ENCODE measurements around the gene GPR37. TPM values are rescaled to one million over a fixed set of nuclear protein-coding genes. Genes with fewer than 3 reads are reported as not detected.

Gene GPR37
- total and polyA plus RNA-seq, 2 donors (not counting 3 experiments of a cell fraction or from before 2014, with no cell fraction given): 0.92 to 2.1 TPM

DNA sequence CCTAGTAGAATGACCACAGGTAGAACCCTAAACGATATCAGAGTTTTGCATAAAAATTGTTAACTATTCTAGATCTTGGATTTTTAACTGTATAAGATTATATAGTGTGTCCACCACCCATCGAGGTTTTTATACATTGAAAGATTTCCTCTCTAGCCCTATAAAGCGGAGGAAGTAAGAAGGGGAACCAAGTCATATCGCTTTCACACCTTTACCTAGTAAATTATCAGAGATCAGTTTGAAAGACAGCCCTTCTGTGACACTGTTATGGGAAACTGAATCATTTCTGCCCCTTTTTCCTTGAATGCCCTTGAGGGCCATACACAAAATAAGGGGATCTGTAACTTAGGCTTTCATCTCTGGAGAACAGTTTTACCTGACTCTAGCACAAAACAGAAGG, 8.3 kb upstream of the GPR37 start:
- Histone ChIP-seq H3K27me3 (ENCODE audit: control insufficient read depth in 2 of 2, insufficient read depth in 2 of 2, low read length in 2 of 2) (peaks cover 0 to 1% of the 10 kb centered on the region in 2 experiments), H3K9me3 (replicated peaks; ENCODE audit: control insufficient read depth, insufficient read depth, low read length) (no peaks in the 10 kb centered on the region), H3K4me1 (ENCODE audit: control insufficient read depth, extremely low read depth, insufficient read depth, low read length) (peaks cover 6% of the 10 kb centered on the region), H3K79me2 (ENCODE audit: control insufficient read depth, insufficient read depth, low read length) (no peaks in the 10 kb centered on the region), H3K36me3 (ENCODE audit: control insufficient read depth in 2 of 2, extremely low read depth in 1 of 2, insufficient read depth in 2 of 2, low read length in 2 of 2) (no peaks in the 10 kb centered on the region), H3K27ac (ENCODE audit: insufficient read depth, low read depth, low read length) (no peak overlapping the region), H2AFZ (ENCODE audit: low read depth, low read length) (no peak overlapping the region), H3K9ac (replicated peaks; ENCODE audit: extremely low read depth, insufficient read depth, low read length) (no peak overlapping the region), H3K9me1 (replicated peaks; ENCODE audit: control insufficient read depth, extremely low read depth, insufficient read depth, low read length) (no peaks in the 10 kb centered on the region), H3K4me3 (replicated peaks in 1 of 3; ENCODE audit: insufficient read depth in 1 of 3, low read depth in 1 of 3, low read length in 3 of 3) (no peak overlapping the region), H3K4me2 (ENCODE audit: insufficient read depth, low read length) (no peak overlapping the region), H4K20me1 (replicated peaks; ENCODE audit: control insufficient read depth, extremely low read depth, insufficient read depth, low read length) (no peaks in the 10 kb centered on the region)
- ChIA-PET POLR2A (no interaction called here), CTCF (interaction anchor here (0.7 to 1.0 kb wide), 2 partner anchors 11 to 673 kb away, joined by 3 to 5 read pairs; no protein-coding TSS in a partner anchor)
- TF ChIP-seq POLR2AphosphoS5 (IDR thresholded peaks at IDR 0.05; ENCODE audit: insufficient read depth, low read depth, low read length): no peak
- no peak for TF ChIP-seq GATA2 (IDR thresholded peaks at IDR 0.05; ENCODE audit: insufficient read depth, insufficient read length, low read depth, low read length)
- TF ChIP-seq POLR2A (IDR thresholded peaks at IDR 0.05; ENCODE audit: low read depth, low read length): no peak
- no peak for TF ChIP-seq JUN (IDR thresholded peaks at IDR 0.05; ENCODE audit: borderline replicate concordance, insufficient read depth, insufficient read length, low read depth)
- TF ChIP-seq MYC (IDR thresholded peaks at IDR 0.05; ENCODE audit: low read depth, low read length): no peak
- TF ChIP-seq, protein P1, sequence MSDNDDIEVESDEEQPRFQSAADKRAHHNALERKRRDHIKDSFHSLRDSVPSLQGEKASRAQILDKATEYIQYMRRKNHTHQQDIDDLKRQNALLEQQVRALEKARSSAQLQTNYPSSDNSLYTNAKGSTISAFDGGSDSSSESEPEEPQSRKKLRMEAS (IDR thresholded peaks at IDR 0.05; ENCODE audit: insufficient read depth, insufficient read length): no peak
- TF ChIP-seq FOS (IDR thresholded peaks at IDR 0.05; ENCODE audit: borderline replicate concordance, insufficient read depth, low read length): no peak
- TF ChIP-seq, protein P2, sequence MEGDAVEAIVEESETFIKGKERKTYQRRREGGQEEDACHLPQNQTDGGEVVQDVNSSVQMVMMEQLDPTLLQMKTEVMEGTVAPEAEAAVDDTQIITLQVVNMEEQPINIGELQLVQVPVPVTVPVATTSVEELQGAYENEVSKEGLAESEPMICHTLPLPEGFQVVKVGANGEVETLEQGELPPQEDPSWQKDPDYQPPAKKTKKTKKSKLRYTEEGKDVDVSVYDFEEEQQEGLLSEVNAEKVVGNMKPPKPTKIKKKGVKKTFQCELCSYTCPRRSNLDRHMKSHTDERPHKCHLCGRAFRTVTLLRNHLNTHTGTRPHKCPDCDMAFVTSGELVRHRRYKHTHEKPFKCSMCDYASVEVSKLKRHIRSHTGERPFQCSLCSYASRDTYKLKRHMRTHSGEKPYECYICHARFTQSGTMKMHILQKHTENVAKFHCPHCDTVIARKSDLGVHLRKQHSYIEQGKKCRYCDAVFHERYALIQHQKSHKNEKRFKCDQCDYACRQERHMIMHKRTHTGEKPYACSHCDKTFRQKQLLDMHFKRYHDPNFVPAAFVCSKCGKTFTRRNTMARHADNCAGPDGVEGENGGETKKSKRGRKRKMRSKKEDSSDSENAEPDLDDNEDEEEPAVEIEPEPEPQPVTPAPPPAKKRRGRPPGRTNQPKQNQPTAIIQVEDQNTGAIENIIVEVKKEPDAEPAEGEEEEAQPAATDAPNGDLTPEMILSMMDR (IDR thresholded peaks at IDR 0.05; ENCODE audit: extremely low read depth in 1 of 2, insufficient read depth in 1 of 2, low read depth in 1 of 2, low read length in 2 of 2): no peak
- FAIRE-seq (no peak), DNase-seq (ENCODE audit: low read depth, low spot score) (no peak)
- intact Hi-C loops (cut with micrococcal nuclease) (no loop called here), dilution Hi-C loops (cut with MboI; ENCODE audit: extremely low pct_ligation_motif_present, low sequenced_read_pairs) (no loop called here)
- no TSS peak for BruUV-seq (replicated peaks)

Measured in endothelial cell of umbilical vein (primary cell).